ENCODE data around the gene ANAPC4.
A peak's percentile ranks its signal among the peaks of the same experiment; 100 is the strongest.

Gene ANAPC4

GRCh38 chr4:25379591-25379990 is 2.5 kb downstream of the ANAPC4 start:
- no peak for DNase-seq

- DNase-seq = no peak
Observed at GRCh38 chr4:25383647-25384046, 6.6 kb downstream of the ANAPC4 start.

GRCh38 chr4:25386926-25387325 is 9.9 kb downstream of the ANAPC4 start:
- no peak for DNase-seq

- no peak for DNase-seq
Observed at GRCh38 chr4:25397305-25397704, 20.2 kb downstream of the ANAPC4 start.

- no peak for DNase-seq
Observed at GRCh38 chr4:25399510-25399909, 22.4 kb downstream of the ANAPC4 start.

- peak; percentile 31 for DNase-seq
Observed at GRCh38 chr4:25401066-25401465, 24.0 kb downstream of the ANAPC4 start.

- DNase-seq = no peak
Observed at GRCh38 chr4:25402521-25402920, 25.5 kb downstream of the ANAPC4 start.

- no peak for DNase-seq
Observed at GRCh38 chr4:25403699-25404098, 26.6 kb downstream of the ANAPC4 start.

- DNase-seq = no peak
Observed at GRCh38 chr4:25405453-25405852, 28.4 kb downstream of the ANAPC4 start.

- DNase-seq = peak; percentile 12
Observed at GRCh38 chr4:25406081-25406692, 29.1 kb downstream of the ANAPC4 start.

- no peak for DNase-seq
Observed at GRCh38 chr4:25410820-25411529, 33.9 kb downstream of the ANAPC4 start.

GRCh38 chr4:25413261-25413660 is 36.2 kb downstream of the ANAPC4 start:
- no peak for DNase-seq

- no peak for DNase-seq
Observed at GRCh38 chr4:25417014-25417413, 40.0 kb downstream of the ANAPC4 start.

- DNase-seq = no peak
Observed at GRCh38 chr4:25420931-25421330, 43.9 kb downstream of the ANAPC4 start.

GRCh38 chr4:25421816-25422525 is 44.9 kb downstream of the ANAPC4 start:
- DNase-seq = no peak

GRCh38 chr4:25423548-25423947 is 46.5 kb downstream of the ANAPC4 start:
- no peak for DNase-seq

GRCh38 chr4:25424539-25425228 is 47.6 kb downstream of the ANAPC4 start:
- no peak for DNase-seq

GRCh38 chr4:25425361-25425760 is 48.3 kb downstream of the ANAPC4 start:
- DNase-seq = no peak

GRCh38 chr4:25427871-25428270 is 50.8 kb downstream of the ANAPC4 start:
- DNase-seq = no peak

- no peak for DNase-seq
Observed at GRCh38 chr4:25430630-25431029, 53.6 kb downstream of the ANAPC4 start.

GRCh38 chr4:25433966-25434827 is 57.1 kb downstream of the ANAPC4 start:
- DNase-seq = no peak

- DNase-seq = no peak
Observed at GRCh38 chr4:25437926-25438325, 60.9 kb downstream of the ANAPC4 start.
